KBM-7 (cell line): Measurements from ENCODE around the gene CAMTA1.
A peak's percentile ranks its signal among the peaks of the same experiment; 100 is the strongest.

Experiments used
- DNase-seq: peaks from one replicate; pipeline ENCODE4 v3.0.0-alpha.2; 2015
- in situ Hi-C: fragments of 300-500 bp; cut with MboI; formaldehyde crosslinking; loops from 2 replicates; pipeline ENCODE4 v1.14.3; 2020; ENCODE audit warnings: low sequenced_read_pairs, low pct_unique_long_range_greater_than_20kb, mixed read lengths

Gene CAMTA1

GRCh38 chr1:7654725-7655124, 869.5 kb downstream of the CAMTA1 start:
- in situ Hi-C loops = no loop called here
- no peak for DNase-seq

DNA sequence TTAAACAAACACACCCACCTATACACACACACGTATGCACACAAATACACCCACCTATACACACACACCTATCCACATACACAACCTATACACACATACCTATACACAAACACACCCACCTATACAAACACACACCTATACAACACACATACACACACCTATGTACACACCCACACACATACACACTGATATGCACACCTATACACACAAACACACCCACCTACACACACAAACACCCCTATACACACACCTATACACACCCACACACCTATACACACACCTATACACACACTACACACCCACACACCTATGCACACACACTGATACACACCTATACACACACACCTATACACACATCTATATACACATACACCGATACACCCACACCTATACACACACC, 870.1 kb downstream of the CAMTA1 start:
- in situ Hi-C loops = no loop called here

GRCh38 chr1:7656557-7657215, 871.4 kb downstream of the CAMTA1 start:
- in situ Hi-C loops = no loop called here
- no peak for DNase-seq

More for the DNA sequence above, 870.1 kb downstream of the CAMTA1 start:
- no peak for DNase-seq

DNA sequence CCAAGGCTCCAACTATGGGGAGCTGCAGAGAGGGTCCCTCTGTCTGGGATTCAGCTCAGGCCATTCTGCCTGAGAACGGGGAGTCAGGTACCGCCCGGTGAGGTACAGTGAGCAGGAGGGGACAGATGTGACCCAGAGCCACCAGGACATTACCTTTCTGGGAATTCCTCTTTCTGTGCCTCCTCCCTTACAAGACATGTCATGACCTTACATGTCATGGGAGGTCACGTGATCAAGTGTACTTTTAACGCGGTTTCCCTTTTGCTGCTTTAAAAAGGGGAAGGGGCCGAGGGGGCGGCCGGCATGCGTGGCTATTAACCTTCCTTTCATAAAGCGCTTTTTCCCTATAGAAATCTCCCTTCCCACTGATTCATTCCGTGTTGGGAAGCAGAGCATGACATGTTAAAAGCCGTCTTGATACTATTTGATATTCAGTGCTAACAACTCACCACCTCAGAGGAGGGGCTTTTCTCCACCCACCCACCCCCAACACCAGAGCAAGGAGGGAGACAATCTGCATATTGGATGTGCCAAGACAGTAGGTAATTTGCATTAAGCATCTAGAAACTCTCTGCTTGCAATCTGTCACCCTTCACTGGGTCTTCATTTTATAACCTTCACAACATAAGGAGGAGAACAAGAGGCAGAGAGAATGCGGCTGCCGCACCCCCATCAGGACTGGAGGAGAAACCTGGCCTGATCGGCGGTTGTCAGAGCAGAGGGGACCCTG, 872.2 kb downstream of the CAMTA1 start:
- DNase-seq = no peak
- in situ Hi-C loops = no loop called here

DNA sequence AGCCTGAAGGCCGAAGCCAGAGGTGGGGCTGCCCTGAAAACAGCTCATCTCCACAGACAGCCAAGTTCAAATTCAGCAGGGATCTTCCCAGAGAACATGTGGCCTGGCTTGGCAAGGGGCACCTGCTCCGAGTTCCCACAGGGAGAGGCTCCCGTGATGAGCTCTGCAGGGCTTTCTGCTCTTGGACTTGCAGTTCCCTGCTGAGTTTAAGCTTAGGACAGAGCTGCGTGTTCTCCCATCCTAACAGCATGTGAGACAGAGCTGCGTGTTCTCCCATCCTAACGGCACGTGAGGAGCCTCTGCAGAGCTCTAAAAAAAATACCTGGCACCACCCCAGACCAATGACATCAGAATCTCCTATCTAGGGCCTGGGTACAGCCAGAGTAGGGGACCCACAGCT, 872.8 kb downstream of the CAMTA1 start:
- in situ Hi-C loops = no loop called here
- DNase-seq = no peak

DNA sequence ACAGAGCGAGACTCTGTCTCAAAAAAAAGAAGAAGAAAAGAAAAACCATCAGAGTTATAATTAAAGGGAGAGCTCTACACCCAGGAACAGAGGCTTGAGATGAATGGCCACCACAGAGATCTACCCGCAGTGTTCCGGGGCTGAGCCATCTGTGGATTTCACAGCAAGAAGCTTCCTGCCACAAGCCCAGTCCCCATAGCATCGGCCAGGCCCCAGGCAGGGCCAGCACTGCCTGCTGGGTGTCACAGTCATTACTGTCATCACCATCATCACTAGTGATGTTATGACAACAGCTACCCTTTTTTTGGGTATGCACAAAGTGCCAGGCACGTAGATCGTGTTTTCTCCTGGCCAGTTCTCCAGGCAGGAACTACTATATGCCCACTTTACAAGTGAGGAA, 874.3 kb downstream of the CAMTA1 start:
- in situ Hi-C loops = no loop called here
- no peak for DNase-seq

DNA sequence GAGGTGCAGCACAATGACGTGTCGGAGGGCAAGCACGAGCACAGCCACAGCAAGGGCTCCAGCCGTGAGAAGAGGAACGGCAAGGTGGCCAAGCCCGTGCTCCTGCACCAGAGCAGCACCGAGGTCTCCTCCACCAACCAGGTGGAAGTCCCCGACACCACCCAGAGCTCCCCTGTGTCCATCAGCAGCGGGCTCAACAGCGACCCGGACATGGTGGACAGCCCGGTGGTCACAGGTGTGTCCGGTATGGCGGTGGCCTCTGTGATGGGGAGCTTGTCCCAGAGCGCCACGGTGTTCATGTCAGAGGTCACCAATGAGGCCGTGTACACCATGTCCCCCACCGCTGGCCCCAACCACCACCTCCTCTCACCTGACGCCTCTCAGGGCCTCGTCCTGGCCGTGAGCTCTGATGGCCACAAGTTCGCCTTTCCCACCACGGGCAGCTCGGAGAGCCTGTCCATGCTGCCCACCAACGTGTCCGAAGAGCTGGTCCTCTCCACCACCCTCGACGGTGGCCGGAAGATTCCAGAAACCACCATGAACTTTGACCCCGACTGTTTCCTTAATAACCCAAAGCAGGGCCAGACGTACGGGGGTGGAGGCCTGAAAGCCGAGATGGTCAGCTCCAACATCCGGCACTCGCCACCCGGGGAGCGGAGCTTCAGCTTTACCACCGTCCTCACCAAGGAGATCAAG, 878.3 kb downstream of the CAMTA1 start:
- DNase-seq = no peak
- in situ Hi-C loops = no loop called here

GRCh38 chr1:7664147-7664892, 879.1 kb downstream of the CAMTA1 start:
- in situ Hi-C loops = no loop called here
- no peak for DNase-seq

DNA sequence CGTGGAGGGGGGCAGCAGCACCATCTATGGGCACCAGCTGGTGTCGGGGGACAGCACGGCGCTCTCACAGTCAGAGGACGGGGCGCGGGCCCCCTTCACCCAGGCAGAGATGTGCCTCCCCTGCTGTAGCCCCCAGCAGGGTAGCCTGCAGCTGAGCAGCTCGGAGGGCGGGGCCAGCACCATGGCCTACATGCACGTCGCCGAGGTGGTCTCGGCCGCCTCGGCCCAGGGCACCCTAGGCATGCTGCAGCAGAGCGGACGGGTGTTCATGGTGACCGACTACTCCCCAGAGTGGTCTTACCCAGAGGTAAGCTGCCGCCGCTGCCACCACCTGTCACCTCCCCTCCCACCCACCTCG, 879.6 kb downstream of the CAMTA1 start:
- in situ Hi-C loops = no loop called here
- DNase-seq = no peak

DNA sequence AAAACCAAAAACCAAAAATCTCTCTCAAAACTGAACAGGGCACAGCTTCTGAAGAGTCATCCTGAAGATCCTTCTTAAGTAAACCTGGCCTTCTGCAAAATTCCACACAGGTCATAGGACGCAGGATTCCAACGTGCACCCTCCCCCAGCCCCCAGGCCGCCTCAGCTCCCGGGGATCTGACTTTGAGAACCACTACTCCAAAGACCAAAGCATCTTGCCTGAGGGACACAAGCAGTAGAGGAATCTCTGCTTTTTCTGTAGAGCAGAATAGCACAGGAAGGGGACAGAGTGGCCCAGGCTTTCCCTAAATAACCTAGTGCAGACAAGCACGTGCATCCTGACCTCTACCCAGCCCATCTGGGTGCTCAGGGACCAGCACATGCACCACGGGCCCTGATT, 881.0 kb downstream of the CAMTA1 start:
- no peak for DNase-seq
- in situ Hi-C loops = no loop called here

GRCh38 chr1:7667159-7667558, 881.9 kb downstream of the CAMTA1 start:
- DNase-seq = no peak
- in situ Hi-C loops = no loop called here

DNA sequence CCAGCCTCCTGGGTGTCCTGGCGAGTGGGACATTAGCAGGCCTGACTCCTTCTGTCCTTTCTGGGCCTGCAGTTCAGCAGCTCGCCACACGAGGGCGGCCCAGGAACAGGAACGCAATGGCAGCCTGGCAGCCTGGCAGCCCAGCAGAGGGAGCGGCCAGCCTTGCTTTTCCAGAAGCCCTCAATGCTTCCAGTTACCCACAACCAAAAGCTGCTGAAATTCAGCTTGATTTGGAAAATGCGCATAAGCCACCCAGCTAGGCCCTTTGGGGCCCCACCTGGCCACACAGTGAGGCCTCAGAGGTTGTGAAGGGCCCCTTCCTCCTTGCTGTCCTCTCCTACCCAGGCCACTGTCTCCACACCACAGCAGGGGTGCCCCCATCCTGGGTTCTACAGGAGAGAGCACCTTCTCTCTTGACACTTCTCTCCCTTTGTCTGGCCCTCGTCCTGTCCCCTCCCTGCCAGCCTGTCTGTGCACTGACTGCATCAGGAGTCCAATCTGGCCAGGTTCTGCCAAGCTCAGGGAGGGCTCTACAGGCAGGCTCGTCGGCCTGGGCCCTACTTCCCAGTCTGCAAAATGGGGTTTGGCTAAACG, 882.5 kb downstream of the CAMTA1 start:
- DNase-seq = peak; percentile 84
- in situ Hi-C loops = no loop called here

- peak; percentile 66 for DNase-seq
- in situ Hi-C loops = loop anchor here (10.0 kb wide), 1 partner anchor 85 kb away; no protein-coding TSS in a partner anchor
Measured at GRCh38 chr1:7669559-7670311, 884.5 kb downstream of the CAMTA1 start.

- no peak for DNase-seq
- in situ Hi-C loops = loop anchor here (10.0 kb wide), 1 partner anchor 84 kb away; no protein-coding TSS in a partner anchor
Measured at GRCh38 chr1:7670334-7671145, 885.3 kb downstream of the CAMTA1 start.

- DNase-seq = no peak
- in situ Hi-C loops = loop anchor here (10.0 kb wide), 1 partner anchor 84 kb away; no protein-coding TSS in a partner anchor
Measured at GRCh38 chr1:7671146-7671465, 885.9 kb downstream of the CAMTA1 start.

DNA sequence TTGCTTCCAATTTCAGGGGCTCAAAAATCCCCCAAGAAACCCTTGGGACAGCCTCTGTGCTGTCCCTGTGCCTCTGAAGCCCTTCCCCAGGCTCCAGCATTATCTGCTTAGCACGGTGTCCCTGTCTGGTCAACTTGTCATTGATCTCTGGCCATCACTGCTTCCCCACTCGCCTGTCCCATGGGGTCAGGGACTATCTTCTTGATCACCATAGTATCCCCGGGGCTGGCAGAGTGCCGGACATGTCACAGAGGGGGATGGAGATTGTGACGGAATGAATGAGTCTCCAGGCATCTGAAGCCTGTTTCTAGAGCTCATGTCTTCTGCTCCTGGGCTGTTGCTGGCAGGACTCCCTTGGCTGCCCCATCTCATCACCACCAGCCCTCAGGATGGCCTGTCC, 886.4 kb downstream of the CAMTA1 start:
- in situ Hi-C loops = loop anchor here (10.0 kb wide), 1 partner anchor 83 kb away; no protein-coding TSS in a partner anchor
- DNase-seq = no peak

DNA sequence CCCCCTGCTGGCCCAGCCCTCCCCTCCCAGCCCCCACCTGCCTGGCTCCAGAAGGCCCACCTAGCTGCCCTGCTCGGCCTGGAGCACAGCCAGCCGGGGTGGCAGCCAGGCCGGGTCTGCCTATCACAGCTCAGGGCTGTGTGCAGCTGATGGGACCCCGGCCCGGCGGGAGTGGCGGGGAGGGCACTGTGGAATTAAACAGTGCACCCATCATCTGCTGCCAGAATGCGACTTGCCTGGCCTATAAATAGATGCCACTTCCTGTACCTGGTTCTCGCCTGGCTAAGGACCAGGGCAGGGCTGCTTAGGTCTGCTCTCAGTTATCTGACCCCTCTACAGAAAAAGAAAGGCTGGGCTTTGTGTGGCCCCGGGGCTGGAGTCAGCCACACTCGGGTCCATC, 887.6 kb downstream of the CAMTA1 start:
- DNase-seq = no peak
- in situ Hi-C loops = loop anchor here (10.0 kb wide), 1 partner anchor 82 kb away; no protein-coding TSS in a partner anchor

- in situ Hi-C loops = loop anchor here (10.0 kb wide), 1 partner anchor 80 kb away; no protein-coding TSS in a partner anchor
- no peak for DNase-seq
Measured at GRCh38 chr1:7674972-7675371, 889.7 kb downstream of the CAMTA1 start.
